GM23248 (cell line): ENCODE results near the gene EPN2.

Source experiments
- EZH2 ChIP-seq: fragments of 200-600 bp; sonication (generic); IDR thresholded peaks from 2 replicates; pipeline ENCODE4 v1.6.1; 2018; ENCODE audit warnings: antibody characterized with exemption, mild to moderate bottlenecking; ENCODE audit not compliant: insufficient read depth, poor library complexity, severe bottlenecking
- EZH2phosphoT487 ChIP-seq: fragments of 200-600 bp; sonication (generic); IDR thresholded peaks from 2 replicates; pipeline ENCODE4 v1.6.1; 2018; ENCODE audit warnings: antibody characterized with exemption, moderate library complexity, mild to moderate bottlenecking, low read depth; ENCODE audit not compliant: insufficient read depth

DNA sequence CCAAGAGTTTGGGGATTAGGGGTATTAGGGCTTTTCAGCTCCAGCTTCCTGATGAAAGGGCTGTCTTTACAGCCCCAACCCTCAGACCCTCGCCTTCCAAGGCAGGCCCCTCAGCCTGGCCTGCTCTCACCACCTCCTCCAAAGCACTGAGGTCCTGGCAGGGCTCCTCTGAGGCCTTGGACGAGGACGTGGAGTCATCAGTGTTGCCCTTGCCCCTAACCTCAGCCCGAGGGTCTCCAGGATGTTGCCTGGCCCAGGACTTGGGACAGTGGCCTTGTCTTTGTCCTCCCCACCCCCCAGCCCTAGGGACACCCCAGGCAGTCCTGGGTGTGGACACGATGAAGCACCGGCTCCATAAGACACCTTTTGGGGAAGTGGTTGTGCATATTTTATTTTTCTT is 97.2 kb downstream of the EPN2 start:
- TF ChIP-seq EZH2phosphoT487, result no peak
- TF ChIP-seq EZH2, result no peak
